ENCODE results near the gene ARHGAP40. TPM values are rescaled to one million over a fixed set of nuclear protein-coding genes. Genes with fewer than 3 reads are reported as not detected.

Gene ARHGAP40
- total and polyA plus RNA-seq, 7 experiments from 2014 or later = not detected

GRCh38 chr20:38635721-38636288, 34.2 kb downstream of the ARHGAP40 start:
- ATAC-seq = peak; percentile 26

GRCh38 chr20:38640521-38640920, 38.9 kb downstream of the ARHGAP40 start:
- no peak overlapping the region for H3K27ac Mint-ChIP-seq
- peaks cover 0 to 3% (median 0%) of the 10 kb centered on the region in 5 donors for H3K36me3 Mint-ChIP-seq
- Histone ChIP-seq H3K9me3 (ENCODE audit: control insufficient read depth in 2 of 3, low read length in 3 of 3) (no peaks in the 10 kb centered on the region), H3K4me3 (ENCODE audit: low read length) (no peak overlapping the region), H3K36me3 (ENCODE audit: control insufficient read depth in 2 of 3, insufficient read depth in 3 of 3, low read length in 3 of 3) (no peaks in the 10 kb centered on the region), H3K4me1 (ENCODE audit: control insufficient read depth in 2 of 2, insufficient read depth in 2 of 2, low read length in 2 of 2) (no peaks in the 10 kb centered on the region), H3K27ac (ENCODE audit: low read depth, low read length) (no peak overlapping the region), H3K27me3 (ENCODE audit: control insufficient read depth in 2 of 2, insufficient read depth in 2 of 2, low read length in 2 of 2) (no peaks in the 10 kb centered on the region)
- no peak overlapping the region for H3K4me3 Mint-ChIP-seq
- intact Hi-C loops (cut with micrococcal nuclease) = no loop called here
- no peak for ATAC-seq
- CTCF ChIA-PET = interaction anchor here (0.9 to 1.0 kb wide), 2 partner anchors 18 to 282 kb away, joined by 3 to 4 read pairs; no protein-coding TSS in a partner anchor
- H3K9me3 Mint-ChIP-seq = peaks cover 0 to 2% (median 0%) of the 10 kb centered on the region in 11 donors
- H3K27me3 Mint-ChIP-seq = peaks cover 20 to 51% (median 28%) of the 10 kb centered on the region in 5 donors
- DNase-seq = no peak
- POLR2A ChIA-PET = interaction anchor here (0.6 kb wide), 1 partner anchor 223 kb away, joined by 7 read pairs; no protein-coding TSS in a partner anchor
- H3K4me1 Mint-ChIP-seq = peaks cover 0 to 8% (median 0%) of the 10 kb centered on the region in 7 donors

More at GRCh38 chr20:38635721-38636288, 34.2 kb downstream of the ARHGAP40 start:
- intact Hi-C loops (cut with micrococcal nuclease) = no loop called here
- no peaks in the 10 kb centered on the region for H3K27me3 ChIP-seq (ENCODE audit: control insufficient read depth in 2 of 2, insufficient read depth in 2 of 2, low read length in 2 of 2)
- no peak overlapping the region for H3K27ac Mint-ChIP-seq
- H3K4me1 Mint-ChIP-seq = peaks cover 0 to 13% (median 5%) of the 10 kb centered on the region in 7 donors
- no peak for DNase-seq
- no peak overlapping the region for H3K27ac ChIP-seq (ENCODE audit: low read depth, low read length)
- no peak overlapping the region for H3K4me3 Mint-ChIP-seq
- H3K4me3 ChIP-seq (ENCODE audit: low read length) = no peak overlapping the region
- no peaks in the 10 kb centered on the region for H3K4me1 ChIP-seq (ENCODE audit: control insufficient read depth in 2 of 2, insufficient read depth in 2 of 2, low read length in 2 of 2)
- ChIA-PET CTCF (interaction anchor here (1.1 kb wide), 1 partner anchor 116 kb away, joined by 3 read pairs; no protein-coding TSS in a partner anchor), POLR2A (no interaction called here)
- H3K9me3 ChIP-seq (ENCODE audit: control insufficient read depth in 2 of 3, low read length in 3 of 3) = no peaks in the 10 kb centered on the region
- H3K36me3 Mint-ChIP-seq = peaks cover 0 to 3% (median 0%) of the 10 kb centered on the region in 5 donors
- no peaks in the 10 kb centered on the region for H3K36me3 ChIP-seq (ENCODE audit: control insufficient read depth in 2 of 3, insufficient read depth in 3 of 3, low read length in 3 of 3)
- H3K9me3 Mint-ChIP-seq = peaks cover 0 to 2% (median 0%) of the 10 kb centered on the region in 11 donors
- peaks cover 17 to 23% (median 21%) of the 10 kb centered on the region in 5 donors for H3K27me3 Mint-ChIP-seq

- peaks cover 7 to 8% of the 10 kb centered on the region in 2 donors for H3K4me1 ChIP-seq (ENCODE audit: control insufficient read depth in 2 of 2, insufficient read depth in 2 of 2, low read length in 2 of 2)
- Mint-ChIP-seq H3K36me3 (no peaks in the 10 kb centered on the region), H3K27me3 (peaks cover 24 to 57% (median 38%) of the 10 kb centered on the region in 5 donors), H3K4me1 (peaks cover 0 to 15% (median 8%) of the 10 kb centered on the region in 7 donors), H3K4me3 (no peak overlapping the region), H3K9me3 (no peaks in the 10 kb centered on the region), H3K27ac (no peak overlapping the region)
- intact Hi-C loops (cut with micrococcal nuclease) = no loop called here
- no peaks in the 10 kb centered on the region for H3K27me3 ChIP-seq (ENCODE audit: control insufficient read depth in 2 of 2, insufficient read depth in 2 of 2, low read length in 2 of 2)
- POLR2A ChIA-PET = interaction anchor here (0.8 to 1.2 kb wide), 2 partner anchors 379 to 407 kb away, joined by 3 read pairs; no protein-coding TSS in a partner anchor
- H3K27ac ChIP-seq (ENCODE audit: low read depth, low read length) = no peak overlapping the region
- no peak overlapping the region for H3K4me3 ChIP-seq (ENCODE audit: low read length)
- H3K36me3 ChIP-seq (ENCODE audit: control insufficient read depth in 2 of 3, insufficient read depth in 3 of 3, low read length in 3 of 3) = no peaks in the 10 kb centered on the region
- no peak for DNase-seq
- no peaks in the 10 kb centered on the region for H3K9me3 ChIP-seq (ENCODE audit: control insufficient read depth in 2 of 3, low read length in 3 of 3)
- ATAC-seq = no peak
- CTCF ChIA-PET = interaction anchor here (1.3 to 4.0 kb wide), 2 partner anchors 109 to 251 kb away, joined by 3 to 13 read pairs; no protein-coding TSS in a partner anchor
Measured at GRCh38 chr20:38642498-38642897, 40.9 kb downstream of the ARHGAP40 start.

DNA sequence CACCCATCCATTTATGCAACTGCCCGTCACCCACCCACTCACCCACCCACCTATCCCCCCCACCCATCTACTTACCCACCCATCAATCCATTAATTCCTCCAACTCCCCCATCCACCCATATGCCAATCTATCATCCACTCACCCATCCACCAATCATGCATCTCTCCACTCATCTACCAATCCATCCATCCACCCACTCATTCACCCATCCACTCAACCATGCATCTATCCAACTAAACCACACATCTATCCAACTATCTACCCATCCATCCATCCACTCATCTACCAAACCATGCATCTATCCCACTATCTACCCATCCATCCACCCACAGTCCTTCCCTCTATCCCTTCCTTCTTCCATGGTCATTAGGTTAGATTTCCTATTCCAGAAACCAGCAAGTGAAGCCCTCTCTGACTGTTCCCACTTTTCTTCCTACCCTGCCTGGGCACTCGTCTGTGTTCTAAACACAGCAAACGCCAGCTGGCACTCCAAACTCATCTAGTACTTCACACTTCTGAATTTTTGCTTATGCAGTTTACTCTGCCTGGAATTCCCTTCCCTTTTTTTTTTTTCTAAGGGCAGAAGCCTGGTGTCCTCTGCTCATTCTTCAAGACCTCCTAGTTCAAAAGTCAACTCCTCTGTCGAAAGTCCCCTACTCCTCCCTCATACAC, 43.1 kb downstream of the ARHGAP40 start:
- Histone ChIP-seq H3K9me3 (ENCODE audit: control insufficient read depth in 2 of 3, low read length in 3 of 3) (no peaks in the 10 kb centered on the region), H3K27ac (ENCODE audit: low read depth, low read length) (no peak overlapping the region), H3K4me3 (ENCODE audit: low read length) (no peak overlapping the region), H3K27me3 (ENCODE audit: control insufficient read depth in 2 of 2, insufficient read depth in 2 of 2, low read length in 2 of 2) (no peaks in the 10 kb centered on the region), H3K4me1 (ENCODE audit: control insufficient read depth in 2 of 2, insufficient read depth in 2 of 2, low read length in 2 of 2) (peaks cover 7 to 8% of the 10 kb centered on the region in 2 donors), H3K36me3 (ENCODE audit: control insufficient read depth in 2 of 3, insufficient read depth in 3 of 3, low read length in 3 of 3) (no peaks in the 10 kb centered on the region)
- no peak for ATAC-seq
- ChIA-PET CTCF (interaction anchor here (0.6 to 4.0 kb wide), 5 partner anchors 8 to 253 kb away, joined by 3 to 13 read pairs (median 4); no protein-coding TSS in a partner anchor), POLR2A (interaction anchor here (2.2 kb wide), 1 partner anchor 318 kb away, joined by 7 read pairs; the partner anchor contains the start of gene DHX35)
- Mint-ChIP-seq H3K27me3 (peaks cover 24 to 59% (median 43%) of the 10 kb centered on the region in 5 donors), H3K9me3 (no peaks in the 10 kb centered on the region), H3K36me3 (no peaks in the 10 kb centered on the region), H3K27ac (peak overlapping the region in 1 of 9 donors; percentile 12), H3K4me3 (no peak overlapping the region), H3K4me1 (peaks cover 0 to 15% (median 8%) of the 10 kb centered on the region in 7 donors)
- intact Hi-C loops (cut with micrococcal nuclease) = loop anchor here in 1 of 2 donors (5.0 kb wide), 1 partner anchor 88 kb away; no protein-coding TSS in a partner anchor
- no peak for DNase-seq

DNA sequence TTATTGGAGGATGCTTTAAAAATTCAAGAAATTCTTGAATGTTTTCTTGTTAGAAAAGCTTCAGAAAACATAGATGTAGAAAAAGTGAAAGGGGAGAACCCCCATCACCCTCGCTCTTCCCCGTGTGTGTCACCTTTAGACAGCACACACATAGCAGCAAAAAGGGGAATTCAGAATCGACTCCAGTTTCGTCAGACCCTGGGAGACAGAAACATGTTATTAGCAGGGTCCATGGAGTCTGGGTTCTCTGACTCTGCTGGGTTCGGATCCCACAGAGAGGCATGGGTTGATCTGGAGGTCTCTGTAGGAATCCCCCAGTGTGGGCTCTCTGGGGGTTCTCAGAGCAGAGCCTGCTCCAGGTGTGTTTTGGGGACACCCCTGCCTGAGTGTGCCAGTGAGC, 43.7 kb downstream of the ARHGAP40 start:
- H3K9me3 ChIP-seq (ENCODE audit: control insufficient read depth in 2 of 3, low read length in 3 of 3) = no peaks in the 10 kb centered on the region
- H3K4me1 ChIP-seq (ENCODE audit: control insufficient read depth in 2 of 2, insufficient read depth in 2 of 2, low read length in 2 of 2) = peaks cover 7 to 8% of the 10 kb centered on the region in 2 donors
- peaks cover 24 to 56% (median 38%) of the 10 kb centered on the region in 5 donors for H3K27me3 Mint-ChIP-seq
- CTCF ChIA-PET = interaction anchor here (0.6 to 4.0 kb wide), 5 partner anchors 8 to 253 kb away, joined by 3 to 13 read pairs (median 5); no protein-coding TSS in a partner anchor
- H3K27ac ChIP-seq (ENCODE audit: low read depth, low read length) = no peak overlapping the region
- peaks cover 0 to 10% (median 8%) of the 10 kb centered on the region in 7 donors for H3K4me1 Mint-ChIP-seq
- H3K27me3 ChIP-seq (ENCODE audit: control insufficient read depth in 2 of 2, insufficient read depth in 2 of 2, low read length in 2 of 2) = no peaks in the 10 kb centered on the region
- no peaks in the 10 kb centered on the region for H3K36me3 Mint-ChIP-seq
- DNase-seq = no peak
- peak overlapping the region in 1 of 10 donors; percentile 78 for H3K4me3 Mint-ChIP-seq
- intact Hi-C loops (cut with micrococcal nuclease) = loop anchor here in 1 of 2 donors (5.0 kb wide), 1 partner anchor 87 kb away; no protein-coding TSS in a partner anchor
- no peak overlapping the region for H3K27ac Mint-ChIP-seq
- H3K36me3 ChIP-seq (ENCODE audit: control insufficient read depth in 2 of 3, insufficient read depth in 3 of 3, low read length in 3 of 3) = no peaks in the 10 kb centered on the region
- ATAC-seq = no peak
- H3K9me3 Mint-ChIP-seq = no peaks in the 10 kb centered on the region
- H3K4me3 ChIP-seq (ENCODE audit: low read length) = no peak overlapping the region
- POLR2A ChIA-PET = interaction anchor here (2.2 kb wide), 1 partner anchor 317 kb away, joined by 7 read pairs; the partner anchor contains the start of gene DHX35

Measured in naive thymus-derived CD4-positive, alpha-beta T cell (primary cell).